ENCODE measurements around the gene SRRM2.
A peak's percentile ranks its signal among the peaks of the same experiment; 100 is the strongest.

SRRM2 gene

DNA sequence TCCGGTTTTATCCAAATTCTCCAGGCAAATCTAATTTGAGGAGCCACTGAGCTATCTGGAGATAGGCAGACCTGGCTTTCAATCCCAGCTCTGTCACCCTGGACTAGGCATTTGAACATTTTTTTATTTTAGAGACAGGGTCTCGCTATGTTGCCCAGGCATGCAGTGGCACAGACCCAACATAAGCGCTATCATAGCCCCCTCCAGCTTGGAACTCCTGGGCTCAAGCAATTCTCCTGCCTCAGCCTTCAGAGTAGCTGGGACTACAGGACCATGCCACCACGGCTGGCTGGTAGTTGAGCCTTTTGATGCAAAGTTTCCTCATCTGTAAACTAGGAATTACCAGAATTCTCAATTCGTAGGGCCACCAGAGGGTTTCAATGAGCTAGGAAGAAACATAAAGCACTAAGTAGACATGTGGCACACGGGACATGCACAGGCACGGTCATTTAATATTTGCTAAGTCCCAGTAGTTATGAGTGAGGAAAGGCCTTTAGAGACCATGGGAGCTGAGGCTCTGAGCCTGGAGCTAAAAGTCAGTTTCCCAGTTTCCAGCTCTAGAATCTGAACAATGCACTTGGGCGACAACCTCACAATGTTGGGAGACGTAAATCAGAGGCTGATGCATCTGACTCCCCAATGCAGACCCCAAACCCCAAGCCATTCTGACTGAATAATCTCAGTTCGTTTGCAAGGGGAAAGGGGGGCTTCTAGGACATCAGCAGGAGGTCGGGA is 23.5 kb downstream of the SRRM2 start:
- DNase-seq (ENCODE audit: low read depth in 1 of 2, low spot score in 1 of 2): no peak

DNA sequence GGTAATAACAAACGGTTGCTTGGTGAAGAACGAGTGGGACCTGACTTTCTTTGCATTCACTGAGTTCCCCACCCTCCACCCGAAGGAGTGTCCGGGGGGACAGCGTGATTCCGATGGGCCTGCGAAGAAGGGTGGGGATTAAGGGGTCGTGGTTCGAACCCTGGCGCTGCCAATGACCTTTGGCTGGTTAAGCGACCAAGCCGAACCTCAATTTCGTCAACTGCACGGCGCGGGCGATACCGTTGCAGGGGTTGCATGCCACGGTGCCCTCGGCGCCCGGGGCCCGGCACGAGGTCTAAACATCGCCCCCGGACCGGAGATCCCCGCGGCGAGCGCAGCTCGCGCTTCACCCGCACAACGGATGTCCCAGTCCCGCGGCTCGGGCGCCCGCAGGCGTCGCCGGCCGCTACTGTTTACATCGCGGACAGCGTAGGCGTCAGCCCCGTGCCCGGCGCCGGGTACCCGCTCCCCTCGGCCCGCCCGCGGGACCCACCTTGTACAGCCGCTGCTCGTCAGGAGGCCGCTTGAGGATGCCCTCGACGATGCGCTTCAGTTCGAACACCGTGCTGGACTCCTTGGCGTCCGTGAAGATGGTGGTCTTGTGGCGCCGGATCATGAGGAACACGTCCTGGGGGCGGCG is 24.2 kb downstream of the SRRM2 start:
- peak in 1 of 2 donors; percentile 24 for DNase-seq (ENCODE audit: low read depth in 1 of 2, low spot score in 1 of 2)

DNA sequence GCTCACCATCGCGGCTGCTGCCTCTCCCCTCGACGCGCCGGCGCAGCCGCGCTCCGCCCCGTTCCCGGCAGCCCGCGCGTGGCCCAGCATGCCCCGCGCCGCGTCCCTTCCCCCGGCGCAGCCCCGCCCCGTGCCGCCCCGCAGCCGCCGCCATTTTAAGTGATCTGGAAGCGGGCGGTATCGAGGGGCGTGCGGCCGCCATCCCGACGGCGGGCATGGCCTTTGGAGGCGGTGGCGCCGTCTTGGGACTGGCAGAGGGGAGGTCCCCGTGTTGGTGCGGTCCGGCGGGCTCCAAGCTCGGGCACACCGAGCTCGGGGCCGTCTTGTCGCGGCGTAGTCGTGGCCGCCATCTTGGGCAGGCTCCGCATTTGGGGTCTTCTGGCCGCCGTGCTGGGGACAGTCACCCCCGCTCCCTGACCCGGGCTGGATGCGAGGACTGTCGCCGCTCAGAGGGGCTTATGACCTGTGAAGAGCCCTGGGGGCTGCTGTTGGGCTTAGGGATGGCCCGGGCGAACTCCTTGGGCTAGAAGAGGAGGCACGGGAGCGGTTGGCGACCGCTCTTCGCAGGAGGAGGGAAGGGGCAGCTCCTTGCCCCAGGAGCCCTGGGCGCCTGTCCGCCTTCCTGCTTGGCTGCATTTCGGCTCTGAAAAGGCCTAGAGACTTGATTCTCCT is 24.9 kb downstream of the SRRM2 start, which contains the start of gene ELOB:
TSS of gene ELOB (minus strand) at position 50 of the 672 bp plus-strand sequence. CDS start at position 9, 41 bp downstream.
- peak; percentile 82 to 87 for DNase-seq (ENCODE audit: low read depth in 1 of 2, low spot score in 1 of 2)

DNA sequence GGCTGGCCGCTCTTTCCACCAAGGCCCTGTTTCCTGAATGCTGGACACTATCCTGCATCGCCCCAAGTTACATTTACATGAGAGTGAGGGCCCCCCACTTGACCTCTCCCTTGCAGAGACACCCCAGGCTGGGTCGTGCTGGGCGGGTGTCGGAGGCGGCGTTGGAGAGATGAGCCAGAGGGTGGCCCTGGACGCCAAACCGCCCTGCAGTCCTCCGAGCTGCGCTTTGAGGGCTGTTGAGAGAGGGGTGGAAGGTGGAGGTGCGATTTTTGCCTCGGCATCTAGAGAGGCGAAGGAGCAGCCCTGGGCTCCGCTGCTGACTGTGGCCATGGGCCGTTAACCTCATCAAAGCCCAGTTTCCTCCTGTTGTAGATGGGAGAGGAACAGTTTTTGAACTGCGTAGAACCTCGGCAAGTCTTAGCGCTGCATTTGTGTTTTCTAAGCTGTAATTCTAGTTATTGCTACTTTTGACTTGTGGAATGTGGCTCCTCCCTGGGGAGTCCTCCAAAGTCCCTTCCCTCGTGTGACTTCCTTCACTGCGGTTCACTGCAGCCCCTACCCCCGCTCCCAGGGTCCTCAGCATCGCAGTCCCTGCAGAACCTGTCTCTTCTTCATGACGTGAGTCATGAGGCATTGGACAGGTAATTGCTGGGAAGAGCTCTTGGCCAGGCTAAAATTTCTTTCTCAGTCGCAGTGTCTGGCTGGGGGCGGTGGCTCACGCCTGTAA is 25.6 kb downstream of the SRRM2 start:
- DNase-seq (ENCODE audit: low read depth in 1 of 2, low spot score in 1 of 2): peak in 1 of 2 donors; percentile 25

DNA sequence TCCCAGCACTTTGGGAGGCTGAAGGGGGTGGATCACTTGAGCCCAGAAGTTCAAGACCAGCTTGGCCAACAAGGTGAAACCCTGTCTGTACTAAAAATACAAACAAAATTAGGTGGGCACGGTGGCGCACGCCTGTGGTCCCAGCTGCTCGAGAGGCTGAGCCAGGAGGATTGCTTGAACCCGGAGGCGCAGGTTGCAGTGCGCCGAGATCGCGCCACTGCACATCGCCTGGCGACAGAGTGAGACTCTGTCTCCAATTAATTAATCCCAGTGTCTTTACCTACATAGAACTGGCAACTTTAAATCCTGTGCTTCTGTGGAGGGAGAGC is 26.2 kb downstream of the SRRM2 start:
- no peak for DNase-seq (ENCODE audit: low read depth in 1 of 2, low spot score in 1 of 2)

DNA sequence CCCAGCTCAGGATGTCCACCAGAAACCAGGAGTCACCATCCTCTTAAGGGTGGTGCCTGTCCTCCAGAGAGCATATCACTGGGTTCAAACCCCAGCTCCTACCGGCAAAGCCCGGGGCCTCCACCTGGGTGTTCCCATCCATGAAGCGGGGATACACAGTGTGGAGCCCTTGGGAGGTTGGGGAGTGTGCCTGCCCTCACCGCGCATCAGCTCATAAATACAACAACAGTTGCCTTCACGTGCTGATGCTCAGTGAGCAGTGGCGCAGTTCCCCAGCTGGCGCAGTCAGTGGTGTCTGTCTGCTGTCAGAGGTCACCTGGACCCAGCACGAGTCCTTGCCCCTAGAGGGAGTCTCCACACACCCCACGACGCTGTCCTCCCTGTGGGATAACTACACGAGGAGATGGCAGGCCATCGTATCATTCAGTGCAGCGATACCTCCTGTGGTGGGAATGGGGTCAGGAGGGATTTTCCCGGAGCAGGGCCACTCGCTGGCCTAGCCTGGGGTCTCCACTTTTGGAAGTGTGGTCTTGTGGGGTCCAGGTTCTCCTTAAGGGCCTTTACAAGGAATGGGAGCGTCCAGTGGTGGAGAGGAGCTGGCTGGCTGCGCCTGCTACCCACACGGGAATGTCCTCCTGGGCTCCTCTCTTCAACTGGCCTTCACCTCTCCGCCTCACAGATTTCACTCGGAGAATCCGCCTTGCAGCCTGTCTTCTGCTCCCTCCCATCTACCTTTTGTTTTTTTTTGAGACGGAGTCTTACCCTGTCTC is 26.9 kb downstream of the SRRM2 start:
- DNase-seq (ENCODE audit: low read depth in 1 of 2, low spot score in 1 of 2): no peak

DNA sequence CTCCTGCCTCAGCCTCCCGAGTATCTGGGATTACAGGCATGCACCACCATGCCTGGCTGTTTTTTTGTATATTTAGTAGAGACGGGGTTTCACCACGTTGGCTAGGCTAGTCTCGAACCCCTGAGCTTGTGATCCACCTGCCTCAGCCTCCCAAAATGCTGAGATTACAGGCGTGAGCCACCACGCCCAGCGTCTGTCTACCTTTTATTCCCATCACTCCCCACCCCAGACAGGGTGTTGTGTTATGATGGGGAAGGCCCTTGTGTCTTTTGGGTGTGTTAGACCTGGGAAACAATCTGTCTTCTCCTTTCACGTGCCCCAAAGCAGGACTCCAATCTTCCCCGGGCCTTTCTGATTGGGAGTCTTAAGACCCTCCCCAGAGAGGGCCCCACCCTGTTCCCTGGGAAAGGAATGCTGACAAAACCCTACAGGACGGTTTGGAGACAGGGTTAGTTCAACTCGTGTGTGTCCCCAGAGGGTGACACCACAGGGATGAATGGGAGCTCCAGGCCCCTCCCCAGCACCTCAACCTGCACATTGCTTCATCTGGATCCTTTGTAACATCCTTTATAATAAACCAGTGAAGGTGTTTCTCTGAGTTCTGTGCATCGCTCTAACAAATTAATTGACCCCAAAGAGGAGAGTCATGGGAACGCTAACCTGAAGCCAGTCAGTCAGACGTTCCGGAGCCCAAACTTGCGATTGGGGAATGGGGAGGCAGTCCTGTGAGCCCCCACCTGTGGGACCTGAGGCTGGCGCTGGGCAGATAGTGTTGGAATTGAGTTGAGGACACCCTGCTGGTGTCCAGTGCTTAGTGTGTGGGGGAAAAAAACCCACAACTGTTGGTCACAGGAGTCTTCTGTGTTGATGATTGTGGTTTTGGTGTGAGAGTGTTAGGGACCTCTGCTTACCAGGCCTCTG is 27.8 kb downstream of the SRRM2 start:
- DNase-seq (ENCODE audit: low read depth in 1 of 2, low spot score in 1 of 2): no peak

DNA sequence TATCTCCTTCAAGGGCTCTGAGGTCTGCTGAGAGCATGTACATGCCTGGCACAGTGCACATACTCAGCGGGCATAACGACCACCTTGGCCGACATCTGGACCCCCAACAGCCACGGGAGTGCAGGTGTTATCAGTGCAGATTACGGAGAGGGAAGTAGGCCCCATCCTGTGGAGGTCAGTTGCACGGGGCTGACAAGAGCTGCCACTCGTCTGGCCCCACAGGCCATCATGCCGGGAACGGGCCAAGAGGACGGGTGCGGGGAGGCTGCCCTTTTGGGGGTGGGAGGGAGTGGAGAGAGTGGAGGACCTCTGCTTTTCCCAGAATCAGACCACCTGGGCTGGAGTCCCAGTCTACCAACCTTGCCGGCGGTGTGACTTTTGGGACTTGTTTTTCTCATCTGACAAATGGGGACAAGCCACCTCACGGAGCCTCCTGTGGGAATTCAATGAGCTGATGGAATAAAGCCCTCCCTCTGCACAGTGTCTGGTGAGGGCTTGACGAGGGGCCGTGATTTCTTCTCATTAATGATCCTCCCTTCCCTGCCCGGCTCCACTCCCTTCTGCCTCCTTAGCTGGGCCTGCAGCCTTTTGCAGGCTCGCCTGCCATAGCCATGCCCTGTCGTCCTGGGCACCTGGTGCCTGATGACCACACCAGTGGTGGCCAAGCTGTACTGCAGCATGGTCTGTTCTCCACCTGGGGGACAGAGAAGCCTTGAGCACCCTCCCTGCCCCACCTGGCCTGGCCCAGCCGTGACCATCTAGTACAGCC is 30.3 kb downstream of the SRRM2 start:
- DNase-seq (ENCODE audit: low read depth in 1 of 2, low spot score in 1 of 2): no peak

DNA sequence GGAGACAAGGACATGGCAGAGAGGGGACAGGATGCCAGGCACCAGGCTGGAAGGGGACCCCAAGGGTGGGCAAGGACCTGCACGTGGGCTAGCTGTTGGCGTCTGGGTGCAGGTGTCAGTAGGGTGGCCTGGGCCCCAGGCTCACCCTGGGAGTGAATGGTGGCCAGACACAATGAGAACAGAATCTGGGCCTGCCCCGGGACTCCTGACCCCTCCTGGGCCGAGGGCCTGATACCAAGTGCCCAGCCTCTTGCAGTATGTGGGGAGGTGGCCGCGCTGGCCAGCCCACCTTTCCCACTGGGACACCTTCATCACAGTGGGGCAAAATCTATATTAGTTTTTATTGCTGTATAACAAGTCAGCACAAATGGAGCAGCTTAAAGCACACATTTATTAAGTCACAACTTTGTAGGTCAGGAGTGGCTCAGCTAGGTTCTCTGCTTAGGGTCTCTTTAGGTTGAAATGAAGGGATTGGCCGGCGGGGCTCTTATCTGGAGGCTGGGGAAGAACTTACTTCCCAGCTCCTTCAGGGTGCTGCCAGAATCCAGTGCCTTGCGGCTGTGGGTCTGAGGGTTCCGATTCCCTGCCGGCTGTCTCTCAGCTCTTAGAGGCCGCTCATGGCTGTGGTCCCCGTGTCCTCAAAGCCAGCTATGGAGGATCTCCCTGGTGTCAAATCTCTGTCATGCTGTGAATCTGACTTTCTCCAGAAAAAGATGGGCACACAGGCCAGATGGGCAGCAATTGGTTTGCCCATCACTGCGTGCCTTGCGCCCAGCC is 31.3 kb downstream of the SRRM2 start:
- no peak for DNase-seq (ENCODE audit: low read depth in 1 of 2, low spot score in 1 of 2)

DNA sequence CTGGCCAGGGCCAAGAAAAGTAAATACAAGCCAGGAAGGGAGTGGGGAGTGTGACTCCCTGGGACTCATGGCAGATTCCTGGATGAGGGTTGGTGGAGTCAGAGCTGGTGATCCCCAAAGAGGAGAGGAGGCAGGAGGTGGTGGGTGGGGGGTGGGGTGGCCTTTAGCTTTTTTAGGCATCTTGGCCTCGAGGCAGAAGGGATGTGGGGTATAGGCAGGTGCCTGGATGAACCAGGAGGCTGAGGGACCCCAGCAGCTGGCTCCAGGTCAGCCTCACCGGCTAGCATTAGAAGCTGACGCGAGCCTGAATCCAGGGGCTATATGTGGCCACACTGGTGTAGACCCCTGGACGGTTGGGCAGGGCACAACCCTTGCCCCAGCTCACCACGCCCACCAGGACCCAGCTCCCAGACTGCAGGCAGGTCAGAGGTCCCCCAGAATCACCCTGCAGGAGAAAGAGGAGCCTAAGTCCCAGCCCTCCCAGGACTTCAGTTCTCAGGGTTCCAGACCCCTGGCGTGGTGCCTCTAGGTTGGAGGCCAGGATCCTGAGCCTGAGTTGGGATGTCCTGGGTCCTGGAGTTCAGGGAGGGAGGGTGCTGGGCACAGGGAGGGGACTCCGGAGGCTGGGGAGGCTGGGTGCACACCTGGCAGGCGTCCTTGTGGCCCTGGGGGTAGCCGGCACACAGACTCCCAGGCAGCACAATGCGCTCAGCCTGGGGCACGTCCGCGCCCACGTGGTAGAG is 32.1 kb downstream of the SRRM2 start:
- DNase-seq (ENCODE audit: low read depth in 1 of 2, low spot score in 1 of 2): no peak

DNA sequence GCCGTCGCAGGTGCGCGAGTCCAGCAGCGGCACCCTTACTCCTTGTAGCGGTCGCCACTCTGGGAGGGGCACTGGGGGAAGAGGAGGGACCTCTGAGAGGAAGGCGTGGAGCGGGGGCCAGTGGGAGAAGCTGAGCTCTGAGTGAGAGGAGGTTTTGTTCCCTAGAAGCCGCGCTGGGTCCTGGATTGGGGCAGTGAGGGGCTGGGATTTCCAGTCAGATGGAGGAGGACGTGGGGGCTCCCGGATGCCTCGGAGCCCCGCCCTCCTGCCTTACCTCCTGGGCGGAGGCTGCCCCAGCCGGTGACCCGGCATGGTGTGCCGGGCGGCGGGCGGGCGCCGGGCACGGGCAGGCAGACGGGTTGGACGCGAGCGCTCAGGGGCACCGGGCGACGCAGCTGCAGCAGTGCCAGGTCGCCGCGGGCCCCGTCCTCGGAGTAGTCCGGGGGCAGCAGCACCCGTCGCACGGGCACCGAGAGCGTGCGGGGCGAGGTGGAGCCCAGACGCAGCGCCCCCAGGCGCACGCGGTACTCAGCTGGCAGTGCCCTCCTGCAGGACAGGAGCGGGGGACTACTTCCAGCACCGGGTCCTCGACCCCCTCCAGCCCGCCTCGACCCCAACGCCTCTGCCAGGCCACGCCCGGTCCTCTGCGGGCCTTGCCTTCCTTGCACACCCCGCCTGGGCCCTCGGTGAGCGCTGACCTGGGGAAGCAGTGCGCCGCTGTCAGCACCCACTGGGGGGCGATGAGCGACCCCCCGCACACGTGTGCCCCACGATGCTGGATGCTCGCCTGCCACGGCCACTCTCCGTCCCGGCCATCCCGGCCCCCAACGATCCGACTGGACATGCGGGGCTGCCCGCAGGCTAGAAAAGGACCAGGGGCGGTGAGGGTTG is 32.9 kb downstream of the SRRM2 start:
- DNase-seq (ENCODE audit: low read depth in 1 of 2, low spot score in 1 of 2): peak in 1 of 2 donors; percentile 25

DNA sequence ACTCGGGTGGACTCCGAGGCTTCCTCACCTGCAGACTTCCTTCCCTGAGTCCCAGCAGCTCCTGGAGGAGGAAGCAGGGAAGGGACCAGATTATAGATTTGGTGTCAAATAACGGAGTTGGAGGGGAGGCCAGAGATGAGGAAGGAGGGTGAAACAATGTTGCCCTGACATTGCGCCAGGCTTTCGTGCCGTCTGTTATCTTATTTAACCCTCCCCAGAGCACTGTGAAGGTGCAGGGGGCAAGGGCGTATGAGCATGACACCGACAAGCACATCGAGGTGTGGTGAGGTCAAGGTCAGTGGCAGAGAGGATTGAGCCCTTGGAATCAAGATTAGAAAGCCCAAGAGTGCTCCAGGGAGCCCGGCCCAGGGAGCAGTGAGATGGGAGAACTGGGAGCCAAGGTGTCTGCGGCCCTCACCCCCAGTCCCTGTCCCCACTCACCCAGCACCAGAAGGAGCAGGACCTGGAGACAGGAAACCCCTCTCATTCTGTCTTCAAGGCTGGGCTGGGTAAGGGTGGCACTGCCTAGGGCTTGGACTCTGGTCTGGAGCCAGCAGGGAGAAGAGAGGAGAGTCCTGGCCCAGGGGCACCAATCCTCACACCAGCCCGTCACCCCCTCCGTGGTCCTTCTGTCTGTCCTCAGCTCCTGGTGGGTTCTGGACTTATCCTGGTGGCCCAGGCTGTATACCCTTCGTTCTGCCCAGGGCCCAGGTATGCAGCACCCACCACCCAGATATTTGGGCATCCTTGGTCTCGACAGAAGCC is 33.8 kb downstream of the SRRM2 start:
- no peak for DNase-seq (ENCODE audit: low read depth in 1 of 2, low spot score in 1 of 2)

DNA sequence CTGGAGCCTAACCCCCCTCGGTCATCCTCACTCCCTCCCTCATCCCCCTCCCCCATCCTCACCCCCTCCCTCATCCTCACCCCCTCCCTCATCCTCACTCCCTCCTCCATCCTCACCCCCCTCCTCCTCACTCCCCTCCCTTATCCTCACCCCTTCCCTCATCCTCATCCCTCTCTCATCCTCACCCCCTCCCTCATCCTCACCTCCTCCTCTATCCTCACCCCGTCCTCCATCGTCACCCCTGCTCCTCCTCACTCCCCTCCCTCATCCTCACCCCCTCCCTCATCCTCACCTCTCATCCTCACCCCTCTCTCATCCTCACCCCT is 34.4 kb downstream of the SRRM2 start:
- DNase-seq (ENCODE audit: low read depth in 1 of 2, low spot score in 1 of 2): no peak

DNA sequence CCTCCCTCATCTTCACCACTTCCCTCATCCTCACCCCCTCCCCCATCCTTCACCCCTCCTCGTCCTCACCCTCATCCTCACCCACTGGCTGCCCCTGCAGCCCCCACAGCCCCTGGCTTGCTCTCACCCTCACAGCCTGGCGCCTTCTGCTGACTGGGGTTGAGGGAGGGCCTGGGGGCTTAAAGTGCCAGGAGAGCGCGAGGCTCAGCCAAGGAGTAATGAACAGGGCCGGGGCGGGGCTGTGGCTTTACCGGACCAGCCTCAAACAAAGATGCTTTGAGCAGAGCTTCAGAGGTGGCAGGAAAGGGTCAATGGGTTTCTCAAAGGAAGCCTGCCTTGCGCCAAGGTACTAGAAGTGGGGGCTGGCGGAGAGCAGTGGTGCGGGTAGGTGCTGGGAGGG is 35.0 kb downstream of the SRRM2 start, which contains the start of gene PRSS33:
TSS of gene PRSS33 (minus strand) at position 155 of the 400 bp plus-strand sequence. CDS start 1,013 bp downstream, outside the sequence.
- DNase-seq (ENCODE audit: low read depth in 1 of 2, low spot score in 1 of 2): no peak

DNA sequence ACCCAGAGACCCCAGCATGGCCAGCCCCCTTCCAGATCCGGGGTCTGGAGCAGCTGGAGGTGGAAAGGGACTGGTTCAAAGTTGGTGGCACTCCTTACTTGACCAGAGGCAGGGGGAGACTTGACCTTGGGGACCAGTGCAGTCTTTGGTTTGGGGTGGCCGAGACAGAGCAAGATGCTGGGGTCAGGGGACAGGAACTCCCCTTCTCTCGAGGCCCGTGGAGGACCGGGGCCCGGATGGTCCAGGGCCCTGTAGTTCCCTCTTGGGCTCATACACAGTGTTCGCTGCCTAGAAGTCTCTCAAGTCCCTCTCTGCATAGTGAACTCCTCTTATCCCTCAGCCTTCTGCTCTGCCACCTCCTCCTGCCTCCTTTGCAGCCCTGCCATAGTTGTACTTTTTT is 35.5 kb downstream of the SRRM2 start:
- no peak for DNase-seq (ENCODE audit: low read depth in 1 of 2, low spot score in 1 of 2)

DNA sequence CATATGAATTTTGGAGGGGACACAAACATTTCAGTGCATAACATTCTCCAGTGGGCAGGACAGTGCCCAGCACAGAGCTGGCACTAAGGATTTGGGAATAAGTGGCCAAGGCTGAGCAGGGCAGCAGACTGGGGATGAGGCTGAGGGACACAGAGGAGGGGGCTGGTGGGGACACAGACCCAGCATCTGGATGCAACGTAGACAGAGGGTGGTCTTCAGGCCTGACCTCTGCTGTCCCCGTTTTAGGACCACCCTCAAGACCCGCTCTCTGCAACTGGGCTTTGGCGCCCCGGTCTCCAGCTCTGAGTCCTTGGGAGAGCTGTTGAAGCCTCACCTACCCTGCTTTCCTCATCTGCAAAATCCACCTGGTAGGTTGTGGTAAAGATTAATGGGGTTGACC is 38.2 kb downstream of the SRRM2 start:
- DNase-seq (ENCODE audit: low read depth in 1 of 2, low spot score in 1 of 2): no peak
